Uterus (tissue), 4 donors: ENCODE measurements around the gene GIT2. TPM values are rescaled to one million over a fixed set of nuclear protein-coding genes. Genes with fewer than 3 reads are reported as not detected.

Experiments
- DNase-seq, 2 donors: peaks; one replicate each; pipeline ENCODE4 v3.0.0-alpha.2; 2019 to 2020
- H3K27ac ChIP-seq, 2 donors: fragments of 200-600 bp; sonication (generic); 1 replicate in 1 of 2; 2 replicates in 1 of 2; pipeline ENCODE4 v1.5.1; 2016 to 2018
- H3K27me3 ChIP-seq, 2 donors: fragments of 200-600 bp; sonication (generic); one replicate each; pipeline ENCODE4 v1.5.1; 2018 to 2019; ENCODE audit warnings: control low read depth in 1 of 2
- H3K36me3 ChIP-seq, 2 donors: fragments of 200-600 bp; sonication (generic); one replicate each; pipeline ENCODE4 v1.5.1; 2019; ENCODE audit warnings: control low read depth in 1 of 2
- H3K4me1 ChIP-seq, 2 donors: fragments of 200-600 bp; sonication (generic); one replicate each; pipeline ENCODE4 v1.5.1; 2018 to 2019; ENCODE audit warnings: control low read depth in 1 of 2
- H3K4me3 ChIP-seq, 2 donors: fragments of 200-600 bp; sonication (generic); 1 replicate in 1 of 2; 2 replicates in 1 of 2; pipeline ENCODE4 v1.5.1; 2018 to 2019; ENCODE audit warnings: mild to moderate bottlenecking in 1 of 2
- H3K9me3 ChIP-seq, 2 donors: fragments of 200-600 bp; sonication (generic); one replicate each; pipeline ENCODE4 v1.5.1; 2019; ENCODE audit warnings: control low read depth in 1 of 2
- CTCF ChIP-seq, 4 experiments: fragments of 200-600 bp in 2 of 4; fragments of 450-650 bp in 2 of 4; sonication (generic) in 2 of 4; IDR thresholded peaks; one replicate each; pipeline ENCODE4 v1.5.1; 2016 to 2019; ENCODE audit warnings: antibody characterized with exemption in 4 of 4, mild to moderate bottlenecking in 2 of 4, moderate library complexity in 1 of 4
- POLR2A ChIP-seq, 2 donors: fragments of 450-650 bp; IDR thresholded peaks; one replicate each; pipeline ENCODE4 v1.6.1; 2016; ENCODE audit warnings: antibody characterized with exemption in 2 of 2, mild to moderate bottlenecking in 1 of 2, moderate library complexity in 1 of 2
- intact Hi-C: fragments of 100-400 bp; cut with DNase I; formaldehyde crosslinking; loops from one replicate; pipeline ENCODE4 v1.15.1; 2023; ENCODE audit warnings: low total_unique reads
- total RNA-seq, 4 donors: library from RNA; depleted of rRNA in 3 of 4; stranded (reverse); fragments of >200 nt in 3 of 4; gene quantifications; one replicate each; pipeline versions ENCODE4 v1.1.0 to v1.2.4, GENCODE V29; 2014 to 2023
- donor health status: DM: yes; HTN: yes; CAD: no.

GIT2 gene
- total RNA-seq, 4 donors from 2014 or later = 30.3 to 55.7 (median 47.0) TPM

- intact Hi-C loops = no loop called here
- H3K27me3 ChIP-seq = no peaks in the 10 kb centered on the region
- no peak overlapping the region for H3K4me3 ChIP-seq
- H3K4me1 ChIP-seq = no peaks in the 10 kb centered on the region
- no peaks in the 10 kb centered on the region for H3K9me3 ChIP-seq
- DNase-seq = no peak
- H3K27ac ChIP-seq = no peak overlapping the region
- TF ChIP-seq POLR2A (IDR thresholded peaks at IDR 0.05) = no peak
- TF ChIP-seq CTCF (IDR thresholded peaks at IDR 0.05) = no peak
- H3K36me3 ChIP-seq = no peaks in the 10 kb centered on the region
These were observed 27.2 kb upstream of the GIT2 start for GRCh38 chr12:110023059-110023980.

DNA sequence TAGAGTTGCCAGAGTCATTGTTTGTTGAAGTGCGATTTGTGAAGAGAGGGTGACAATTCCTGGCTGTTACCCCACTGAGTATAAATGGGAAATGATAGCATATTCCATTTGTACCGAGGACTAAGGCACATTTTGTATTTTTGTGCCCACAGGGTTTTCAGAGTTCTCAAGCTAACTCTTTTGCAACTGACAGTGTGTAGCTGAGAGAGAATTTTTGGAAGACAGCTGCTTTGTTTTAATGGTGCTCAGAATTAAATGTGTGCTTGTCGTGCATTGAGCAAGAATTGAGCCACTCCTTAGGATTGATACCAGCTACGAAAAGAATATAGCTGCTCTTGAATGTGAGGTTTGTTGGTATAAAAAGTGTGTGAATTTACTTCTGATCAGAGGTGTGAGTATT is 24.8 kb upstream of the GIT2 start:
- H3K9me3 ChIP-seq = no peaks in the 10 kb centered on the region
- no peak overlapping the region for H3K27ac ChIP-seq
- no peak for TF ChIP-seq POLR2A (IDR thresholded peaks at IDR 0.05)
- TF ChIP-seq CTCF (IDR thresholded peaks at IDR 0.05) = no peak
- no peaks in the 10 kb centered on the region for H3K36me3 ChIP-seq
- no peaks in the 10 kb centered on the region for H3K4me1 ChIP-seq
- no peak for DNase-seq
- H3K4me3 ChIP-seq = no peak overlapping the region
- intact Hi-C loops = no loop called here
- no peaks in the 10 kb centered on the region for H3K27me3 ChIP-seq

- Histone ChIP-seq H3K9me3 (no peaks in the 10 kb centered on the region), H3K27ac (no peak overlapping the region), H3K36me3 (no peaks in the 10 kb centered on the region), H3K27me3 (no peaks in the 10 kb centered on the region), H3K4me3 (no peak overlapping the region), H3K4me1 (no peaks in the 10 kb centered on the region)
- no peak for DNase-seq
- intact Hi-C loops = no loop called here
- TF ChIP-seq POLR2A (IDR thresholded peaks at IDR 0.05) = no peak
- TF ChIP-seq CTCF (IDR thresholded peaks at IDR 0.05) = no peak
These were observed 19.0 kb upstream of the GIT2 start for GRCh38 chr12:110015132-110015531.

GRCh38 chr12:110012659-110013058 is 16.5 kb upstream of the GIT2 start:
- TF ChIP-seq CTCF (IDR thresholded peaks at IDR 0.05) (no peak), POLR2A (IDR thresholded peaks at IDR 0.05) (no peak)
- H3K4me1 ChIP-seq = no peaks in the 10 kb centered on the region
- DNase-seq = no peak
- H3K36me3 ChIP-seq = no peaks in the 10 kb centered on the region
- no peak overlapping the region for H3K4me3 ChIP-seq
- no peaks in the 10 kb centered on the region for H3K27me3 ChIP-seq
- H3K27ac ChIP-seq = no peak overlapping the region
- no peaks in the 10 kb centered on the region for H3K9me3 ChIP-seq
- intact Hi-C loops = no loop called here

DNA sequence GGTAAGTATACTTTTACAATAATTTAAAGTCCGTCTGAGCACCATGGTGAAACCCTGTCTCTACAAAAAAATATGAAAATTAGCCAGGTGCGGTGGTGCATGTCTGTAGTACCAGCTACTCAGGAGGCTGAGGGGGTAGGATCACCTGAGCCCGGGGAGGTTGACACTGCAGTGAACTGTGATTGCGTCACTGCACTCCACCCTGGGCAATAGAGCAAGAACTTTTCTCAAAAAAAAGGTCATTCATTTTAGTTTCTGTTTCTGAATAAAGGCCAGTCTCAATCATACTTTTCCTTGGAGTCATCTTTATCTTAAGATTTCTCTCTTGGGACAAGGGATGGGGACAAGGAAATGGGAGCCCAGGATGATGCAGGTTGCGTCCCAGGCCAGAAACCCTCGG is 16.0 kb upstream of the GIT2 start:
- DNase-seq = no peak
- intact Hi-C loops = no loop called here
- no peaks in the 10 kb centered on the region for H3K4me1 ChIP-seq
- no peak overlapping the region for H3K4me3 ChIP-seq
- H3K9me3 ChIP-seq = no peaks in the 10 kb centered on the region
- no peak for TF ChIP-seq CTCF (IDR thresholded peaks at IDR 0.05)
- TF ChIP-seq POLR2A (IDR thresholded peaks at IDR 0.05) = no peak
- no peaks in the 10 kb centered on the region for H3K36me3 ChIP-seq
- no peak overlapping the region for H3K27ac ChIP-seq
- no peaks in the 10 kb centered on the region for H3K27me3 ChIP-seq
